Skin of body (tissue), 3 donors: ENCODE data around the gene PTPN1. TPM values are rescaled to one million over a fixed set of nuclear protein-coding genes. Genes with fewer than 3 reads are reported as not detected.

ENCODE experiments used
- DNase-seq: peaks from one replicate; lab custom pipeline; 2025; lab: John Stamatoyannopoulos, UW
- small RNA-seq: library from RNA; depleted of rRNA; stranded (forward); fragments of <200 nt; gene quantifications from one replicate; pipeline ENCODE3, GENCODE V24; 2014; ENCODE audit warnings: low replicate concordance
- total RNA-seq: library from RNA; depleted of rRNA; stranded (reverse); fragments of >200 nt; gene quantifications from one replicate; pipeline ENCODE4 v1.2.3, GENCODE V29; 2014

PTPN1 gene
- total RNA-seq, 1 donor from 2014 or later, result 15.5 TPM

DNA sequence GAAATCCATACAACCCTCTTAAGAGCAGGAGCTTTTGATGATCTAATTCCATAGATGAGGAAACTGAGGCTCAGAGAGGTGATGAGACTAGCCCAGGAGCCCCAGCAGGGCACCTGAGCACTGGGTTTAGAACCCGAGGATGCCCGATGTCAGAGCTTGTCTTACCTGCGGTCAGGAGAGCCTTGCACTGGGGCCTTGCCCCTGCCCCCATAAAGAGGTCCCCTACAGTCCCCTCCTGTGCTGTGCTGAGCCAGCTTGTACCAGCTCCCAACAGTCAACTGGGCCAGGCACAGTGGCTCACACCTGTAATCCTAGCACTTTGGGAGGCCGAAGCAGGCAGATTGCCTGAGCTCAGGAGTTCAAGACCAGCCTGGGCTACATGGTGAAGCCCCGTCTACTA, 122.5 kb downstream of the PTPN1 start:
- DNase-seq, result no peak

DNA sequence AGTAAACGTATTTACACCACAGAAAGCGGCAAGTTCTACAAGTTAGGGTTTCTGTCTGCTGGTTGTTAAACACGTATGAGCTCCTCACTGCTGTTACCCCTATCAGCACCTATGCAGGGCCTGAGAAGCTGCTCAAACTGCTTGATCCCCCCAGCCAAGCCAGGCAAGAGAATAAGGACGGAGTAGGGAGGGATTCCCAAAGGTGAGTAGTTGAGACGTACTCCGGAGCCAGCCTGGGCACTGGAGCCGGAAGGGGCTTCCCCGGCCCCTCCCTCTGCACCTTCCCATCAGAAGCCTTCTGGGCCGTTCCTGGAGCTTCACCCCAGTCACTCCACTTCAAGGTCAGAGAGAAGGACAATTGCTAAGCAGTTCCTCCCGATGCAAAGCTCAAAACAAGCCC, 123.2 kb downstream of the PTPN1 start:
- no peak for DNase-seq

DNA sequence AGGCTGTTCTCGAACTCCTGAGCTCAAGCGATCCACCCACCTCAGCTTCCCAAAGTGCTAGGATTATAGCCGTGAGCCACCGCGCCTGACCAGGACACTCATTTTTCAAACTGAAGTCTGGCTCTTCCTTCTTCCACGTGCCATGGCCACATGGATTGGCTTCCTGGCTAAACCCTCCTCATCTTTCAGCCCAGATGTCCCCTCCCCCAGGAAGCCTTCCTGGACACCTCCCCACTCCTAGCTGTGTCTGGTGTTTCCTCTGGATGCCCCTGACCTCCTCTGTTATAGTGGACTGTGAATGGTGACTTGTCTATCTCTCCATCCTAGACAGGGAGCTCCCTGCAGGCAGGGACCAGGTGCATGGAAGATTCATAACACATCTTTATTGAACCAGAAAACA, 124.0 kb downstream of the PTPN1 start:
- no peak for DNase-seq

Small RNA genes lying within 50 kb of the gene (small RNA-seq; reads per million reads assigned to genes)
- gene COX6CP2 (not detected), gene MIR1302-5 (not detected), gene MIR645 (not detected), gene RF00019 (not detected)

Other genes starting within 250 kb of the PTPN1 start
- 16.1 TPM for gene RIPOR3, start 181.2 kb downstream of the PTPN1 start, total RNA-seq
- gene PARD6B, start 221.2 kb downstream of the PTPN1 start, total RNA-seq, result 9.3 TPM